Stimulated activated memory B cell treated with anti-CD40 and anti-IgM and Interleukin-4, amounts not matched to agents 10 μg/mL and 1 μg/mL and 100 μg/mL, for 72 hours (primary cell): ENCODE results near the gene SLC5A4.
"Not testable (repeated sequence)": the region's sequence is repeated elsewhere in the genome, so short reads cannot be mapped to it uniquely, and the experiment has no call there.

Source experiments
- ATAC-seq: fragments of 150-1000 bp; cut with Tn5 transposase; 2 replicates; pipeline ENCODE4 v1.10.0; 2021
- H3K27ac Mint-ChIP-seq: one replicate; pipeline ENCODE4 v1.8.0; 2022; ENCODE audit warnings: mild to moderate bottlenecking, mixed read lengths
- H3K27me3 Mint-ChIP-seq: one replicate; pipeline ENCODE4 v1.8.0; 2022; ENCODE audit warnings: mixed read lengths
- H3K36me3 Mint-ChIP-seq: one replicate; pipeline ENCODE4 v1.8.0; 2022; ENCODE audit warnings: mixed read lengths
- H3K4me1 Mint-ChIP-seq: one replicate; pipeline ENCODE4 v1.8.0; 2022; ENCODE audit warnings: mixed read lengths
- H3K4me3 Mint-ChIP-seq: one replicate; pipeline ENCODE4 v1.8.0; 2022; ENCODE audit warnings: mild to moderate bottlenecking, moderate library complexity, mixed read lengths
- H3K9me3 Mint-ChIP-seq: one replicate; pipeline ENCODE4 v1.8.0; 2022; ENCODE audit warnings: mixed read lengths

SLC5A4 gene

GRCh38 chr22:32207971-32208480 is 47.1 kb downstream of the SLC5A4 start:
- Mint-ChIP-seq H3K4me3 (no peak overlapping the region), H3K27me3 (peaks cover 70% of the 10 kb centered on the region), H3K9me3 (no peaks in the 10 kb centered on the region), H3K4me1 (no peaks in the 10 kb centered on the region), H3K36me3 (no peaks in the 10 kb centered on the region), H3K27ac (no peak overlapping the region)
- no peak for ATAC-seq

DNA sequence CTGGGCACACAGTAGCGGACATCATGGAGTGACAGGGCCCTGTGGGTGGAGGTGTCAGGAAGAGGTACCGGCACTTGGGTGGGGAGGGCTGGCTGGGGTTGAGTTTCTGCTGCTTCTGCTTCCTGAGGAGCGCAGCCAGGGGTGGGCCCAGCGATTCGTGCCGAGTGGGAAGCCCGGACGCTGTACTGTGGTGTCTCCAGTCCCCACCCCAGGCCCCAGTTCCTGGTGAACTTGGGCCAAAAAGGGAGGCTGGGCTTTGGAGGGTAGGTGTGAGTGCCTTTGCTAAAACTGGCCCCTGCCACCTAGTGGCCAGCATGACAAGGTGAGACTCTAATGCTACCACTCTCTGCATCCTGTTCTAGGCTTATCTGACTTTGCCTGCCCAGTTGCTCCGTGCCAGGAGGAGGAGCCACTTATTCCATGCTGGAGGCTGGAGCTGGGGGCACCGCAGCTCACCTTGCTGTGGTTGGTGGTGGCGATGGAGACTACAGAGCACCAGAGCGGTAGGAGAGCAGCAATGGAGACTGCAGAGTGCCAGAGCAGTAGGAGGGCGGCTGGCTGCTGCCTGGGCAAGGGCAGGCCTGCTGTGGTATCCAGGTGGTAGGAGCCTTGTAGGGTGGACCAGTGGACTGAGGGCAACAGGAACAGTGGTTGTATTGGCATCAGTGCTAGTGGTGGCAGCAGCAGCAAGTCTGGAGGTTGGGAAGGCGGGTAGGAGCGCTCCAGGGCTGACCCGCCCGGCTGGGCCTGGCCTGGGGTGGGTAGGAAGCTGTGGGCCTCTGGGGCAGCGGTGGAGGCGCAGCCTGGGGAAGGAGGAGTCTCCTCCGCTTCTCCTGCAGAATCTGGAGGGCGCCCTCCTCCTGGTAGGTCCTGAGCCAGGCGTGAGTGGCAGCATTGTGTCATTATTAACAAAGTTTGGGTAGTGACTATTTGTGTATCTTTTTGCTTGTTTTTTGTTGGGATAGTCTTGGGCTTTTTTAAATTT is 48.1 kb downstream of the SLC5A4 start:
- ATAC-seq = no peak
- H3K4me1 Mint-ChIP-seq = no peaks in the 10 kb centered on the region
- no peak overlapping the region for H3K4me3 Mint-ChIP-seq
- H3K9me3 Mint-ChIP-seq = no peaks in the 10 kb centered on the region
- peaks cover 70% of the 10 kb centered on the region for H3K27me3 Mint-ChIP-seq
- no peaks in the 10 kb centered on the region for H3K36me3 Mint-ChIP-seq
- H3K27ac Mint-ChIP-seq = no peak overlapping the region

GRCh38 chr22:32205974-32206773 is 49.0 kb downstream of the SLC5A4 start:
- peak; percentile 10 for ATAC-seq
- Mint-ChIP-seq H3K27me3 (peaks cover 71% of the 10 kb centered on the region), H3K27ac (no peak overlapping the region), H3K4me3 (no peak overlapping the region), H3K4me1 (no peaks in the 10 kb centered on the region), H3K36me3 (no peaks in the 10 kb centered on the region), H3K9me3 (no peaks in the 10 kb centered on the region)

GRCh38 chr22:32204856-32205722 is 50.1 kb downstream of the SLC5A4 start, which contains the start of gene RFPL2:
RFPL2 (minus strand) TSS chr22:32205073; CDS start chr22:32202451, 2,622 bp downstream.
- Mint-ChIP-seq H3K27ac (no peak within 1 kb of the TSS), H3K4me3 (peak within 1 kb of the TSS; percentile 59), H3K4me1 (no peaks in the 10 kb centered on the region), H3K9me3 (no peaks in the 10 kb centered on the region), H3K27me3 (peaks cover 70% of the 10 kb centered on the region), H3K36me3 (no peaks in the 10 kb centered on the region)
- no peak for ATAC-seq

DNA sequence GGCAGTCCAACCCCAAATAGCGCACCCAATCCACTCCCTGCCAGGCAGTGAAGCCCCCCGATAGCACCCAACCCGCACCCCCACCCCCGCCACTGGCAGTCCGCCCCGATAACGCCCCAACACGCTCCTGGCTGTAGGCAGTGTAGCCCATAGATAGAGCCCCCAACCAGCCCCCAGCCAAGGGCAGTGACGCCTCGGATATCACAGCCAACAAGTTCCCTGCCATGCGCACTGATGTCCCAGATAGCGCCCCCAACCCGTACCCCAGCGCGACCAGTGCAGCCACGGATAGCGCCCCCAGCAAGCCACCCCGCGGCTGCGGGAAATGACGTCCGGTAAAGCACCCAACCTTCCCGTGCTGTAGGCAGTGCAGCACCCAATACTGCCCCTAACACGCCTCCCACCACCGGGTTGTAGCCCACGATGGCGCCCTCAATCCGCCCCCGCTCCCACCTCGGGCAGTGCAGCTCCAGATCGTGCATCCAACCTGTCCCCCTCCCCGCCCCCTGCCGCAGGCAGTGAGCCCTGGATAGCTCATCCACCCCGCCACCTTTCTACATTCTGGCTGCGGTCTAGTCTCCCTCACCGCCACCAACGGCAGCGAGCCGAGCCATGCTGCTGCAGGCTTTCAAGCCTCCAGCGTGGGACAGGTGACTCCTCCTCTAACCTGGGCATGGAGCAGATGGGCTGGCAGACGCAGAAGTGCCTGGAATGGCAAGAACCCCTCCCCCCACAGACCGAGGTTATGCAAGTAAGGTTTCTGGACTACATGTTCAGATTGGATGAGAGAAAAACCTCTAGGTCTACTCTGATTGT is 50.9 kb downstream of the SLC5A4 start:
- Mint-ChIP-seq H3K36me3 (no peaks in the 10 kb centered on the region), H3K4me1 (no peaks in the 10 kb centered on the region), H3K4me3 (peak overlapping the region; percentile 59), H3K27me3 (peaks cover 73% of the 10 kb centered on the region), H3K27ac (no peak overlapping the region), H3K9me3 (no peaks in the 10 kb centered on the region)
- ATAC-seq = no peak

DNA sequence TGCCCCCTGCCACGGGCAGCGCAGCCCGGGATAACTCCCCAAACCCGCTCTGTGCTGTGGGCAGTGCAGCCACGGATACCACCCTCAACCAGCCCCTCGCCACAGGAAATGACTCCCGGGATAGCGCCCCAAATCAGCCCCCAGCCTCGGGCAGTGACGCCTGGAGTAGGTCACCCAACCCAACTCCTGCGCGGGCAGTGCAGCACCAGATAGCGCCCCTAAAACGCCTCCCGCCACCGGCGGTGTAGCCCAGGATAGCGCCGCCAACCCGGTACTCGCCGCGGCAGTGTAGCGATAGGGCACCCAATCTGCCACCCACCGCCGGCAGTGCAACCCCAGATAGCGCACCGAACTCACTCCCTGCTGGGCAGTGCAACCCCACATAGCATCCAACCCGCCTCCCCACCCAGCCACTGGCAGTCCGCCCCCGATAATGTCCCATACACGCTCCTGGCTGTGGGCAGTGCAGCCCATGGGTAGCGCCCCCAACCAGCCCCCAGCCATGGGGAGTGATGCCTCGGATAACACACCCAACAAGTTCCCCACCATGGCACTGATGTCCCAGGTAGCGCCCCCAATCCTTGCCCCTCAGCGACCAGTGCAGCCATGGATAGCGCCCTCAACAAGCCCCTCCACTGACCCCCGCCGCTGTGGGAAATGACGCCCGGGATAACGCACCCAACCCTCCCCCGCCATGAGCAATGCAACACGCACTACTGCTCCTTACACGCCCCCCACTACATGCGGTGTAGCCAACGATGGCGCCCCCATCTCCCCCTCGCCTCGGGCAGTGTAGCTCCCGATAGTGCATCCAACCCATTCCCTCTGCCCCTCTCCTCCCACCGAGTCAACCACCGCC is 51.7 kb downstream of the SLC5A4 start:
- no peak for ATAC-seq
- H3K27me3 Mint-ChIP-seq = peaks cover 81% of the 10 kb centered on the region
- H3K27ac Mint-ChIP-seq = no peak overlapping the region
- H3K9me3 Mint-ChIP-seq = no peaks in the 10 kb centered on the region
- no peaks in the 10 kb centered on the region for H3K36me3 Mint-ChIP-seq
- no peaks in the 10 kb centered on the region for H3K4me1 Mint-ChIP-seq
- H3K4me3 Mint-ChIP-seq = no peak overlapping the region

GRCh38 chr22:32202539-32203180 is 52.5 kb downstream of the SLC5A4 start:
- Mint-ChIP-seq H3K9me3 (no peaks in the 10 kb centered on the region), H3K4me1 (no peaks in the 10 kb centered on the region), H3K27ac (no peak overlapping the region), H3K27me3 (peaks cover 85% of the 10 kb centered on the region), H3K36me3 (no peaks in the 10 kb centered on the region), H3K4me3 (no peak overlapping the region)
- ATAC-seq = no peak

GRCh38 chr22:32202161-32202538 is 53.0 kb downstream of the SLC5A4 start:
- no peaks in the 10 kb centered on the region for H3K36me3 Mint-ChIP-seq
- ATAC-seq = no peak
- no peaks in the 10 kb centered on the region for H3K9me3 Mint-ChIP-seq
- H3K27ac Mint-ChIP-seq = no peak overlapping the region
- no peaks in the 10 kb centered on the region for H3K4me1 Mint-ChIP-seq
- peaks cover 82% of the 10 kb centered on the region for H3K27me3 Mint-ChIP-seq
- no peak overlapping the region for H3K4me3 Mint-ChIP-seq

DNA sequence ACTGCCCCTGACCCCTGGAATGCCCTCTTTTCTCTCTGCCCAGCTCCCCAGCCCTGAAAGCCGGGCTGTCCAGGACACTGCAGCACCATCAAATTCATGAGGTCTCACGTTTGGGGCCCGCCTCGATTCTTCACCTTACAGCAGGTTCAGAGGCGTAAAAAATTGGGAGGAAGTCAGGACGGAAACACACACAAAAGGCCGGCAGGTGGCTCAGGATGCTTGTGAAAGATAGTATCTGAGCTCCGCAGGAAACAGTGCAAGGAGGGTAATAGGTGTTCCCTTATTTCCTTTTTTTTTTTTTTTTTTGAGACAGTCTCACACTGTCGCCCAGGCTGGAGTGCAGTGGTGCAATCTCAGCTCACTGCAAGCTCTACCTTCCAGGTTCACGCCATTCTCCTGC is 54.4 kb downstream of the SLC5A4 start:
- ATAC-seq = no peak
- H3K36me3 Mint-ChIP-seq = no peaks in the 10 kb centered on the region
- H3K9me3 Mint-ChIP-seq = no peaks in the 10 kb centered on the region
- no peaks in the 10 kb centered on the region for H3K4me1 Mint-ChIP-seq
- H3K4me3 Mint-ChIP-seq = no peak overlapping the region
- no peak overlapping the region for H3K27ac Mint-ChIP-seq
- peaks cover 80% of the 10 kb centered on the region for H3K27me3 Mint-ChIP-seq

DNA sequence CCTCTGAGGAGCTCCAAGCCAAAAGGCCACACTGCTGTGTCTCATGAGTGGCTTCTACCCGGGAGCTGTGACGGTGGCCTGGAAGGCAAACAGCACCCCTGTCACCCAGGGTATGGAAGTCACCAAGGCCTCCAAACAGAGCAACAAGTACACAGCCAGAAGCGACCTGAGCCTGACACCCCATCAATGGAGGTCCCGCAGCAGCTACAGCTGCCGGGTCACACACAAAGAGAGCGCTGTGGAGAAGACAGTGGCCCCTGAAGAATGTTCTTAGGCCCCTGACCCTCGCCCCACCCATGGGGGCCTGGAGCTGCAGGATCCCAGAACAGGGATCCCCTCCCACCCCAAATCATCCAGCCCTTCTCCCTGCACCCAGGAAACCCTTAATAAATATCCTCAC is 55.2 kb downstream of the SLC5A4 start:
- Mint-ChIP-seq H3K4me3 (no peak overlapping the region), H3K4me1 (no peaks in the 10 kb centered on the region), H3K27me3 (peaks cover 80% of the 10 kb centered on the region), H3K36me3 (no peaks in the 10 kb centered on the region), H3K9me3 (no peaks in the 10 kb centered on the region), H3K27ac (no peak overlapping the region)
- ATAC-seq = no peak

DNA sequence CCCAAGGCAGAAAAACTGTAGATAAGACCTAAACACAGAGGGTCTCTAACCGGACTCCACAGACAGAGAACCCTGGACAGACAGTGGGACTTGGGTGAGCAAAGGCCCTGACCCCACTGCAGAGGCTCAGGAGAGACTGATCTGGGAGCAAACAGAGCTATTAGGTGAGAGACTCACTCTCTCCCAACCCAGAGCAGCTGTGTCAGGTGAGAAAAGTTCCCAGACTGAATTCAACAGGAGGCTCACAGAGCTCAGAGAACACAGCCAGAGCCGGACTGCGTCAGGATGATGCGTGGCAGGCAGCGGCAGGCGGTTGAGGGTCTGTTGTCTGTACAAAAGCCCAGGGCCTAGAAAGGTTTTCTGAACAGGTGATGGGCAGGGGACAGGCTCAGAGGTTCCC is 55.8 kb downstream of the SLC5A4 start:
- H3K27ac Mint-ChIP-seq = no peak overlapping the region
- ATAC-seq = no peak
- no peaks in the 10 kb centered on the region for H3K9me3 Mint-ChIP-seq
- H3K4me3 Mint-ChIP-seq = no peak overlapping the region
- no peaks in the 10 kb centered on the region for H3K36me3 Mint-ChIP-seq
- H3K27me3 Mint-ChIP-seq = peaks cover 74% of the 10 kb centered on the region
- H3K4me1 Mint-ChIP-seq = no peaks in the 10 kb centered on the region

DNA sequence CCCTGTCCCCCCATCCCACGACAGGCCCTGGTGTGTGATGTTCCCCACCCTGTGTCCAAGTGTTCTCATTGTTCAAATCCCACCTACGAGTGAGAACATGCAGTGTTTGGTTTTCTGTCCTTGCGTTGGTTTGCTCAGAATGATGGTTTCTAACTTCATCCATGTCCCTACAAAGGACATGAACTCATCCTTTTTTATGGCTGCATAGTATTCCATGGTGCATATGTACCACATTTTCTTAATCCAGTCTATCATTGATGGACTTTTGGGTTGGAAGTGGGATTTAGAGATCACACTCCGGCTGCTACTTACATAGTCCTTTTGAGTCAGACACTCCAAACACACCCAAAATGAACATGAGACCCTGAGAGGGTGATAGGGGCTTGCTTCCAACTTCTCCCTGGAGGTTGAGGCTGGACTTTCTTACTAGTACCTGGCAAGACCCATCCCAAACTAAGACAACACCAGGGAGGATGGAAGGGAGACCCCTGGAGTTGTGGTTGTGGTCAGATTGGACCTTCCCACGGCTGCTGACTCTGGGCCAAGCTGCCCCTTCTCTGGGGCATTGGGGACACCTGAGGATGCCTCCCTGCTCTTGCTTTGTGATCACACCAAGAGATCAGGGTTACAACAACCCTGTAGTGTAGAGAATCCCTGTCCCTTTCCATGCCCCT is 57.5 kb downstream of the SLC5A4 start:
- H3K4me1 Mint-ChIP-seq, H3K36me3 Mint-ChIP-seq, H3K4me3 Mint-ChIP-seq, H3K9me3 Mint-ChIP-seq, ATAC-seq, H3K27ac Mint-ChIP-seq: not testable (repeated sequence)
- H3K27me3 Mint-ChIP-seq = peaks cover 58% of the 10 kb centered on the region

- not testable (repeated sequence) for H3K9me3 Mint-ChIP-seq, ATAC-seq, H3K36me3 Mint-ChIP-seq, H3K27ac Mint-ChIP-seq, H3K4me1 Mint-ChIP-seq, H3K4me3 Mint-ChIP-seq
- peaks cover 56% of the 10 kb centered on the region for H3K27me3 Mint-ChIP-seq
Measured at GRCh38 chr22:32195900-32196299, 59.2 kb downstream of the SLC5A4 start.
